ENCODE results near the gene PHC3. TPM values are rescaled to one million over a fixed set of nuclear protein-coding genes. Genes with fewer than 3 reads are reported as not detected.

PHC3 gene
- total and polyA plus RNA-seq, 2 of the 13 experiments (the other 11 are each of a cell fraction or from before 2014, with no cell fraction given), result 24.1 to 49.0 TPM

- TF ChIP-seq MAFF (IDR thresholded peaks at IDR 0.05; ENCODE audit: low read depth, low read length) (peak; percentile 65; the same call in 1 of the 2 replicates), CENPT (CRISPR knock-in tag; IDR thresholded peaks at IDR 0.05; ENCODE audit: low read depth) (no peak), NPAS2 (CRISPR knock-in tag; IDR thresholded peaks at IDR 0.05; ENCODE audit: borderline replicate concordance) (no peak), MEF2D (CRISPR knock-in tag; IDR thresholded peaks at IDR 0.05) (peak; percentile 95), BRF2 (CRISPR knock-in tag; IDR thresholded peaks at IDR 0.05) (no peak), ZNF652 (CRISPR knock-in tag; IDR thresholded peaks at IDR 0.05; ENCODE audit: borderline replicate concordance, low read depth) (no peak), NCOA2 (CRISPR knock-in tag; IDR thresholded peaks at IDR 0.05) (no peak), NFIC (IDR thresholded peaks at IDR 0.05; ENCODE audit: low read length) (peak; percentile 45; the same call in 1 of the 2 replicates), NR2F6 (IDR thresholded peaks at IDR 0.05) (peak; percentile 18; the same call in 1 of the 2 replicates), NR2F6 (CRISPR knock-in tag; IDR thresholded peaks at IDR 0.05) (no peak), ELF4 (CRISPR knock-in tag; IDR thresholded peaks at IDR 0.05; ENCODE audit: borderline replicate concordance) (0 out of 2 replicates have a peak, but pooled peaks have one; percentile 36), ZNF615 (CRISPR knock-in tag; IDR thresholded peaks at IDR 0.05; ENCODE audit: borderline replicate concordance) (no peak), FOXP1 (IDR thresholded peaks at IDR 0.05) (no peak), FOXP1 (CRISPR knock-in tag; IDR thresholded peaks at IDR 0.05) (no peak), ELF3 (CRISPR knock-in tag; IDR thresholded peaks at IDR 0.05) (peak; percentile 94), CEBPG (CRISPR knock-in tag; IDR thresholded peaks at IDR 0.05) (0 out of 2 replicates have a peak, but pooled peaks have one; percentile 5), SNAPC5 (CRISPR knock-in tag; IDR thresholded peaks at IDR 0.05; ENCODE audit: borderline replicate concordance) (no peak), RXRA (CRISPR knock-in tag; IDR thresholded peaks at IDR 0.05) (no peak), PHF21A (CRISPR knock-in tag; IDR thresholded peaks at IDR 0.05) (peak; percentile 30; the same call in 1 of the 2 replicates), ZNF24 (IDR thresholded peaks at IDR 0.05) (no peak), ZC3H13 (CRISPR knock-in tag; IDR thresholded peaks at IDR 0.05) (no peak), ARID3A (IDR thresholded peaks at IDR 0.05; ENCODE audit: low read depth, low read length) (peak; percentile 44), POGK (CRISPR knock-in tag; conservative IDR thresholded peaks at IDR 0.05) (no peak)
Measured at GRCh38 chr3:170204023-170204472, 22.5 kb upstream of the PHC3 start (continued).
